SU-DHL-6 (cell line): ENCODE measurements around the gene TMPRSS11A.

ENCODE experiments used
- CTCF ChIP-seq: fragments of 200-600 bp; sonication (generic); IDR thresholded peaks from one replicate; pipeline ENCODE4 v1.5.1; 2017; ENCODE audit warnings: antibody characterized with exemption, mild to moderate bottlenecking, low read length, moderate library complexity; ENCODE audit not compliant: insufficient read depth, poor library complexity, severe bottlenecking
- EZH2phosphoT487 ChIP-seq: fragments of 200-600 bp; sonication (generic), shearing (Covaris generic); conservative IDR thresholded peaks from 2 replicates; pipeline ENCODE4 v1.6.1; 2018; ENCODE audit warnings: mild to moderate bottlenecking, antibody characterized with exemption, low read length, moderate library complexity, mixed read lengths

- TF ChIP-seq CTCF (no peak), EZH2phosphoT487 (no peak)
Observed at GRCh38 chr4:67909905-67910584, 53.2 kb downstream of the TMPRSS11A start.
